Measurements from ENCODE around the gene LCN15. TPM values are rescaled to one million over a fixed set of nuclear protein-coding genes. Genes with fewer than 3 reads are reported as not detected.

LCN15 gene
- total RNA-seq, 1 donor from 2014 or later, result not detected

DNA sequence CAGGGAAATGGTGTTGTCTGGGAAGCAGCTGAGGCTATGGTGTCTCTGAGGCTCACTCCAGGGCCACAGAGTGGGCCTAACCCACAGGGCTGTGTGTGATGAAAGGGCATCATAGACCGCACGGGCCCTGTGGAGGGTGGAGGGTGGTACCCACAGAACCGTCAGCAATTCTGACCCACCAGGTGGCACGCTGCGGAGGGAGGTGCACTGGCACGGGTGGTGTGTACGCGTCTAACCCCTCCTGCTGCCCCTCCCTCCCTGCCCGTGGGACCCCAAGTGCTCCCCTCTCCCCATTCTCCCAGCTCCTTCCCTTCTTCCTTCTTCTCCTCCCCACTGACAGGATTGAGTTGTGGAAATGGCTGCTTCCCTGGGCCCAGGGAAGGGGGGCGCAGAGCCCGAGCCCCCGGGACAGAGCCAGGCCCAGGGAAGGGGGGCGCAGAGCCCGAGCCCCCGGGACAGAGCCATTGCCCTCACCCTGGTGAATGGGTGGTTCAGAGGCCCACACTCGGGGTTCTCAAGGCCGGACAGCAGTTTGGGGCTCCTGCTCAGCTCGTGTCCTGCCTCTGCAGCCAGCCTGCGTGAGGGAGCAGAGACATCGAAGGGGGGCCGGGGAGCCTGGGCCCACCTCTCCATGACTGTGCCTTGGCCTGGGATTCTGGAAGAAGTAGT lies 28.4 kb downstream of the LCN15 start:
- H3K36me3 ChIP-seq (ENCODE audit: control insufficient read depth, insufficient read depth, low read length), result no peaks in the 10 kb centered on the region
- TF ChIP-seq, protein P1, sequence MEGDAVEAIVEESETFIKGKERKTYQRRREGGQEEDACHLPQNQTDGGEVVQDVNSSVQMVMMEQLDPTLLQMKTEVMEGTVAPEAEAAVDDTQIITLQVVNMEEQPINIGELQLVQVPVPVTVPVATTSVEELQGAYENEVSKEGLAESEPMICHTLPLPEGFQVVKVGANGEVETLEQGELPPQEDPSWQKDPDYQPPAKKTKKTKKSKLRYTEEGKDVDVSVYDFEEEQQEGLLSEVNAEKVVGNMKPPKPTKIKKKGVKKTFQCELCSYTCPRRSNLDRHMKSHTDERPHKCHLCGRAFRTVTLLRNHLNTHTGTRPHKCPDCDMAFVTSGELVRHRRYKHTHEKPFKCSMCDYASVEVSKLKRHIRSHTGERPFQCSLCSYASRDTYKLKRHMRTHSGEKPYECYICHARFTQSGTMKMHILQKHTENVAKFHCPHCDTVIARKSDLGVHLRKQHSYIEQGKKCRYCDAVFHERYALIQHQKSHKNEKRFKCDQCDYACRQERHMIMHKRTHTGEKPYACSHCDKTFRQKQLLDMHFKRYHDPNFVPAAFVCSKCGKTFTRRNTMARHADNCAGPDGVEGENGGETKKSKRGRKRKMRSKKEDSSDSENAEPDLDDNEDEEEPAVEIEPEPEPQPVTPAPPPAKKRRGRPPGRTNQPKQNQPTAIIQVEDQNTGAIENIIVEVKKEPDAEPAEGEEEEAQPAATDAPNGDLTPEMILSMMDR (IDR thresholded peaks at IDR 0.05; ENCODE audit: insufficient read depth, low read length, severe bottlenecking), result no peak
- no peak for DNase-seq (ENCODE audit: low read depth)
- H3K27me3 ChIP-seq (ENCODE audit: control insufficient read depth, insufficient read depth, low read length), result peaks cover 11% of the 10 kb centered on the region
- peak; percentile 47 for FAIRE-seq
- no peak overlapping the region for H3K4me3 ChIP-seq (ENCODE audit: low read depth, low read length)

DNA sequence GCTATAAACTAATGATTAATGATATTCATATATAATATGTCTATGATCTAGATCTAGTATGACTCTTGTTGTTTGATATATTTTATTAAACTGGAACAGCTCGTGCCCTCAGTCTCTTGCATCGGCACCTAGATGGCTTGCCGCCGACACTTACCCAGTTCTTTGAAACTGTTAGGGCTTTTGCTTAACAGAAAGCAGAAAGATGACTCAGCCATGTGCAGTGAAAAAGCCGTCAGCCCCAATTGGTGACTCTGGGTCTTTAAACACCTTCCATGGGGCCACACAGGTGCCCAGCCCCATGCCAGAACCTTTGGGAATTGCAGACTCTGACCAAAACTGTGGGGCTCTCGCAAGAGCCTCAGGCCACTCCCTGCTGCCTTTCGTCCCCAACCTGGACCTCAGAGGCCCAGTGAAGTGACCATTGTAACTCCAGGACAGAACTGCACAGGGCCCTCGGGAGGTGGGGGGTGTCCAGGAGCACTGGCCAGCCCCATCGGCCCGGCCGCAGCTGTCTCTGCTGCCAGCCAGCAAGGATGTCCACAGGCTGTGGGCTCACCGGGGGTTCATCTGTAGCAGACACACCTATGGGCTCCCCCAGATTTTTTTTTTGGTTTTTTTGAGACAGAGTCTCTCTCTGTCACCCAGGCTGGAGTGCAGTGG lies 29.4 kb downstream of the LCN15 start:
- FAIRE-seq (no peak), DNase-seq (ENCODE audit: low read depth) (no peak)
- no peaks in the 10 kb centered on the region for H3K36me3 ChIP-seq (ENCODE audit: control insufficient read depth, insufficient read depth, low read length)
- H3K27me3 ChIP-seq (ENCODE audit: control insufficient read depth, insufficient read depth, low read length), result peaks cover 3% of the 10 kb centered on the region
- H3K4me3 ChIP-seq (ENCODE audit: low read depth, low read length), result no peak overlapping the region
- TF ChIP-seq, protein P1 (IDR thresholded peaks at IDR 0.05; ENCODE audit: insufficient read depth, low read length, severe bottlenecking), result no peak

DNA sequence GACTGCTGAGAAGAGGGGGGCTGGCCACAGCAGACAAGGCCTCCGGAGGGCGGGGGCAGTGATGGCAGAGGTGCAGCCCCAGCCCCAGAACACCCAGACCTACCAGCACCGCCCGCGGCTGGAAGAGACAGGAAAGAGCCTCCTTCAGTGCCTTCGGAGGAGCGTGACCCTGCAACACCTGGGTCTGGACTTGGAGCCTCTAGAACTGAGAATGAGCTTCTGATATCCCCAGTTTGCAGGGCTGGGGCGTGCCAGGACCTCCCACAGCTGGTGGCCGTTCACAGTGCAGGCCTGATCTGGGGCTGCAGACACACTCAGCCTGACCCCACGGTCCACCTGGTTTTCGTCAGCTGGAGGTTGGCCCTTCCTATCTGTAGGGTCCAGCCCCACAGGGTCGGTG lies 30.7 kb downstream of the LCN15 start:
- no peak for FAIRE-seq

DNA sequence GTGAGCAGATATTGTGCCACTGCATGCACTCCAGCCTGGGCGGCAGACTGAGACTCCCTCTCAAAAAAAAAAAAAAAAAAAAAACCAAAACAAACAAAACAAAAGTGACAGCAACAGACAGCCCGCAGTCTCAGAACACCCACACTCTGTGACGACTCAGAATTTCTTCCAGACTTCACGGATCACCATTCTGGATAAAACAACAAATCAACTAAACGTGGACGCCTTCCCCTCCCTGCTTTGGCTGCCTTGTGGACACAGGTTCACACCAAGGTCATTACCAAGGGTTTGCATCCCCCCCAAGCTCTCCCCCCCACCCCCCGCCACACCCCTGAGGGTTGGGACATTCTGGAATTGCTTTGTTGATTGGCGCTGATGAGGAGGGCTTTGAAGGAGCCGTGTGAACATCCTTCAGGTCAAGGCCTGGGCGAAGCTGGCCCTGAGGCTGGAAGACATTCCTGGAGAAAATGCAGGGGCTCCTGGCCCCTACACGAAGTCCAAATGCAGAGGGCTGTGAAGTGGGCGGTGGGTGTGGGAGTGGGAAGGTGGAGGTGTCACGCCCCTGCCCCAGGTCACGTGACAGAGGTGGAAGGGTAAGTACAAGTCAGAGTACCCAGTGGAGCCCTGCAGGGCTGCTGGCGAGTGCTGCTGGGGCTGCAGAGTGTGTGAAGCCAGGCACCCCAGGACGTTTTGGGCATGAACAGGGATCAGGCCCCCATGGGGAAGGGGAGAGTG lies 31.7 kb downstream of the LCN15 start:
- no peaks in the 10 kb centered on the region for H3K27me3 ChIP-seq (ENCODE audit: control insufficient read depth, insufficient read depth, low read length)
- FAIRE-seq, result no peak
- H3K4me3 ChIP-seq (ENCODE audit: low read depth, low read length), result no peak overlapping the region
- H3K36me3 ChIP-seq (ENCODE audit: control insufficient read depth, insufficient read depth, low read length), result no peaks in the 10 kb centered on the region
- TF ChIP-seq, protein P1 (IDR thresholded peaks at IDR 0.05; ENCODE audit: insufficient read depth, low read length, severe bottlenecking), result no peak
- DNase-seq (ENCODE audit: low read depth), result no peak

More for the DNA sequence above, 30.7 kb downstream of the LCN15 start:
- H3K4me3 ChIP-seq (ENCODE audit: low read depth, low read length), result no peak overlapping the region
- TF ChIP-seq, protein P1 (IDR thresholded peaks at IDR 0.05; ENCODE audit: insufficient read depth, low read length, severe bottlenecking), result no peak
- no peaks in the 10 kb centered on the region for H3K27me3 ChIP-seq (ENCODE audit: control insufficient read depth, insufficient read depth, low read length)
- no peak for DNase-seq (ENCODE audit: low read depth)
- H3K36me3 ChIP-seq (ENCODE audit: control insufficient read depth, insufficient read depth, low read length), result no peaks in the 10 kb centered on the region

DNA sequence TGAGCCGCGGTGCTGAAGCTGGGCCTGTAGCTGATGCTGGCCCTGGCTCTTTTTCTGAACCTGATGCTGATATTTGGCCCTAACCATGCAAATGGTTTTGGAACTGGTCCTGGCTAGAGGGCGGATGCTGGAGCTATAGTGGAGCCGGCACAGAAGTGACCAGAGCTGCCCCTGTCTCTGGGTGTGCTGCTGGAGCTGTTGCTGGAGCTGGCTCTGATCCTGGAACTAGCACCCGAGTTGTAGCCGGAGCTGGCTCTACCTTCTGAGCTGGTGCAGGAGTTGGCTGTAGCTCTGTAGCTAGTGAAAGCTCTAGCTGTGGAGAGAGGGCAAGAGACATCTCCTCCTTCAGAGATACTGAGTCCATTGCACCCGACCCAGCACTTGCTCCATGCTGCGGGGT lies 34.4 kb downstream of the LCN15 start:
- Histone ChIP-seq H3K4me3 (ENCODE audit: low read depth, low read length) (no peak overlapping the region), H3K36me3 (ENCODE audit: control insufficient read depth, insufficient read depth, low read length) (peaks cover 13% of the 10 kb centered on the region), H3K27me3 (ENCODE audit: control insufficient read depth, insufficient read depth, low read length) (no peaks in the 10 kb centered on the region)
- DNase-seq (ENCODE audit: low read depth) (no peak), FAIRE-seq (no peak)
- TF ChIP-seq, protein P1 (IDR thresholded peaks at IDR 0.05; ENCODE audit: insufficient read depth, low read length, severe bottlenecking), result no peak
